Skeletal muscle tissue (tissue), 4 donors: ENCODE data around the gene RASGRF1. TPM values are rescaled to one million over a fixed set of nuclear protein-coding genes. Genes with fewer than 3 reads are reported as not detected.

Experiments
- H3K27ac ChIP-seq: one replicate; pipeline ENCODE4 v1.7.0; 2013; ENCODE audit warnings: mild to moderate bottlenecking, low read depth, low read length, inconsistent platforms
- H3K27me3 ChIP-seq, 3 donors: one replicate each; pipeline ENCODE4 v1.7.0; 2013; ENCODE audit warnings: low read length in 3 of 3; ENCODE audit not compliant: control insufficient read depth in 3 of 3, insufficient read depth in 3 of 3
- H3K36me3 ChIP-seq, 3 donors: one replicate each; pipeline ENCODE4 v1.7.0; 2013; ENCODE audit warnings: low read length in 3 of 3; ENCODE audit not compliant: control insufficient read depth in 3 of 3, insufficient read depth in 3 of 3
- H3K4me1 ChIP-seq, 3 donors: one replicate each; pipeline ENCODE4 v1.7.0; 2013; ENCODE audit warnings: low read length in 3 of 3, mild to moderate bottlenecking in 3 of 3; ENCODE audit not compliant: control insufficient read depth in 3 of 3, insufficient read depth in 3 of 3
- H3K4me3 ChIP-seq, 3 donors: one replicate each; pipeline ENCODE4 v1.7.0; 2013; ENCODE audit warnings: low read length in 3 of 3
- H3K9ac ChIP-seq, 3 donors: one replicate each; pipeline ENCODE4 v1.7.0; 2013; ENCODE audit warnings: low read length in 3 of 3, mild to moderate bottlenecking in 3 of 3, moderate library complexity in 2 of 3, low read depth in 1 of 3
- H3K9me3 ChIP-seq, 3 donors: one replicate each; pipeline ENCODE4 v1.7.0; 2013; ENCODE audit warnings: low read length in 3 of 3; ENCODE audit not compliant: control insufficient read depth in 3 of 3
- total RNA-seq: library from RNA; depleted of rRNA; stranded (reverse); fragments of >200 nt; gene quantifications from one replicate; pipeline ENCODE4 v1.2.3, GENCODE V29; 2014
- donor health status: Osteomylitis.

Gene RASGRF1
- total RNA-seq, 1 donor from 2014 or later, result not detected

GRCh38 chr15:79006071-79006470, 84.5 kb downstream of the RASGRF1 start:
- Histone ChIP-seq H3K4me3 (no peak overlapping the region), H3K27ac (no peak overlapping the region), H3K27me3 (peaks cover 0 to 5% (median 0%) of the 10 kb centered on the region in 3 donors), H3K9ac (no peak overlapping the region), H3K9me3 (no peaks in the 10 kb centered on the region), H3K4me1 (peaks cover 2 to 8% (median 6%) of the 10 kb centered on the region in 3 donors), H3K36me3 (no peaks in the 10 kb centered on the region)

GRCh38 chr15:79004336-79004735, 86.2 kb downstream of the RASGRF1 start:
- no peaks in the 10 kb centered on the region for H3K9me3 ChIP-seq
- H3K4me3 ChIP-seq, result no peak overlapping the region
- no peaks in the 10 kb centered on the region for H3K27me3 ChIP-seq
- H3K27ac ChIP-seq, result no peak overlapping the region
- H3K4me1 ChIP-seq, result peaks cover 2 to 8% (median 6%) of the 10 kb centered on the region in 3 donors
- no peak overlapping the region for H3K9ac ChIP-seq
- no peaks in the 10 kb centered on the region for H3K36me3 ChIP-seq

GRCh38 chr15:79003896-79004295, 86.7 kb downstream of the RASGRF1 start:
- no peaks in the 10 kb centered on the region for H3K9me3 ChIP-seq
- no peak overlapping the region for H3K27ac ChIP-seq
- peaks cover 2 to 8% (median 6%) of the 10 kb centered on the region in 3 donors for H3K4me1 ChIP-seq
- H3K4me3 ChIP-seq, result no peak overlapping the region
- H3K36me3 ChIP-seq, result no peaks in the 10 kb centered on the region
- H3K9ac ChIP-seq, result no peak overlapping the region
- no peaks in the 10 kb centered on the region for H3K27me3 ChIP-seq

GRCh38 chr15:79003301-79003700, 87.3 kb downstream of the RASGRF1 start:
- H3K36me3 ChIP-seq, result no peaks in the 10 kb centered on the region
- H3K9ac ChIP-seq, result no peak overlapping the region
- no peaks in the 10 kb centered on the region for H3K9me3 ChIP-seq
- no peak overlapping the region for H3K4me3 ChIP-seq
- H3K4me1 ChIP-seq, result peaks cover 2 to 8% (median 6%) of the 10 kb centered on the region in 3 donors
- H3K27me3 ChIP-seq, result peaks cover 0 to under 1% (median 0%) of the 10 kb centered on the region in 3 donors
- H3K27ac ChIP-seq, result no peak overlapping the region

GRCh38 chr15:79002581-79002980, 88.0 kb downstream of the RASGRF1 start:
- no peaks in the 10 kb centered on the region for H3K9me3 ChIP-seq
- H3K9ac ChIP-seq, result no peak overlapping the region
- no peak overlapping the region for H3K27ac ChIP-seq
- H3K36me3 ChIP-seq, result no peaks in the 10 kb centered on the region
- H3K27me3 ChIP-seq, result peaks cover 0 to 5% (median 0%) of the 10 kb centered on the region in 3 donors
- H3K4me1 ChIP-seq, result peaks cover 2 to 8% (median 6%) of the 10 kb centered on the region in 3 donors
- no peak overlapping the region for H3K4me3 ChIP-seq

- no peak overlapping the region for H3K27ac ChIP-seq
- peaks cover 0 to 5% (median 0%) of the 10 kb centered on the region in 3 donors for H3K27me3 ChIP-seq
- H3K4me3 ChIP-seq, result no peak overlapping the region
- no peaks in the 10 kb centered on the region for H3K36me3 ChIP-seq
- peaks cover 2 to 4% (median 3%) of the 10 kb centered on the region in 3 donors for H3K4me1 ChIP-seq
- H3K9me3 ChIP-seq, result no peaks in the 10 kb centered on the region
- H3K9ac ChIP-seq, result no peak overlapping the region
These were observed 90.9 kb downstream of the RASGRF1 start for GRCh38 chr15:78999636-79000035.

- Histone ChIP-seq H3K27me3 (peaks cover 0 to 5% (median 5%) of the 10 kb centered on the region in 3 donors), H3K27ac (no peak overlapping the region)
These were observed 92.1 kb downstream of the RASGRF1 start for GRCh38 chr15:78998526-78998925.

GRCh38 chr15:78997981-78998499, 92.5 kb downstream of the RASGRF1 start:
- Histone ChIP-seq H3K27ac (no peak overlapping the region), H3K4me3 (no peak overlapping the region), H3K36me3 (no peaks in the 10 kb centered on the region), H3K9me3 (no peaks in the 10 kb centered on the region), H3K4me1 (no peaks in the 10 kb centered on the region), H3K27me3 (peaks cover 0 to 5% (median 5%) of the 10 kb centered on the region in 3 donors), H3K9ac (no peak overlapping the region)

More at GRCh38 chr15:78998526-78998925, 92.1 kb downstream of the RASGRF1 start:
- Histone ChIP-seq H3K4me3 (no peak overlapping the region), H3K4me1 (no peaks in the 10 kb centered on the region), H3K9ac (no peak overlapping the region), H3K9me3 (no peaks in the 10 kb centered on the region), H3K36me3 (no peaks in the 10 kb centered on the region)

- Histone ChIP-seq H3K4me1 (peaks cover 0 to 5% (median 0%) of the 10 kb centered on the region in 3 donors), H3K4me3 (no peak overlapping the region), H3K9me3 (no peaks in the 10 kb centered on the region), H3K27me3 (peaks cover 0 to 5% (median 5%) of the 10 kb centered on the region in 3 donors), H3K27ac (no peak overlapping the region), H3K36me3 (no peaks in the 10 kb centered on the region), H3K9ac (no peak overlapping the region)
These were observed 93.7 kb downstream of the RASGRF1 start for GRCh38 chr15:78996894-78997275.

GRCh38 chr15:78995921-78996893, 94.4 kb downstream of the RASGRF1 start:
- Histone ChIP-seq H3K36me3 (no peaks in the 10 kb centered on the region), H3K9ac (no peak overlapping the region), H3K4me1 (peaks cover 0 to 5% (median 0%) of the 10 kb centered on the region in 3 donors), H3K4me3 (no peak overlapping the region), H3K27me3 (peaks cover 0 to 5% (median 5%) of the 10 kb centered on the region in 3 donors), H3K9me3 (no peaks in the 10 kb centered on the region), H3K27ac (no peak overlapping the region)
